Epithelial cell of prostate (primary cell): ENCODE measurements around the gene BDKRB2.

Source experiments
- DNase-seq: peaks from one replicate; pipeline ENCODE4 v3.0.0-alpha.2; 2011; ENCODE audit warnings: low read depth, low spot score
- H3K27ac ChIP-seq: fragments of 450-650 bp; 2 replicates; pipeline ENCODE4 v1.5.1; 2017; ENCODE audit warnings: mild to moderate bottlenecking

BDKRB2 gene

GRCh38 chr14:96173636-96174475 lies 30.8 kb upstream of the BDKRB2 start:
- no peak for DNase-seq
- H3K27ac ChIP-seq: no peak overlapping the region

GRCh38 chr14:96176275-96176674 lies 28.4 kb upstream of the BDKRB2 start:
- H3K27ac ChIP-seq: no peak overlapping the region
- no peak for DNase-seq

- no peak for DNase-seq
- no peak overlapping the region for H3K27ac ChIP-seq
Measured at GRCh38 chr14:96176811-96177211, 27.8 kb upstream of the BDKRB2 start.

- DNase-seq: no peak
- no peak overlapping the region for H3K27ac ChIP-seq
Measured at GRCh38 chr14:96177766-96178375, 26.8 kb upstream of the BDKRB2 start.

- no peak for DNase-seq
- H3K27ac ChIP-seq: no peak overlapping the region
Measured at GRCh38 chr14:96178461-96179321, 25.9 kb upstream of the BDKRB2 start.

GRCh38 chr14:96180043-96180874 lies 24.4 kb upstream of the BDKRB2 start:
- DNase-seq: no peak

GRCh38 chr14:96181186-96182056 lies 23.2 kb upstream of the BDKRB2 start:
- no peak for DNase-seq
- no peak overlapping the region for H3K27ac ChIP-seq

More at GRCh38 chr14:96180043-96180874, 24.4 kb upstream of the BDKRB2 start:
- H3K27ac ChIP-seq: no peak overlapping the region

GRCh38 chr14:96182546-96182945 lies 22.1 kb upstream of the BDKRB2 start:
- DNase-seq: no peak
- H3K27ac ChIP-seq: no peak overlapping the region

- no peak overlapping the region for H3K27ac ChIP-seq
- DNase-seq: no peak
Measured at GRCh38 chr14:96184737-96185136, 19.9 kb upstream of the BDKRB2 start.

GRCh38 chr14:96187216-96188031 lies 17.2 kb upstream of the BDKRB2 start:
- no peak overlapping the region for H3K27ac ChIP-seq
- DNase-seq: no peak

- DNase-seq: no peak
Measured at GRCh38 chr14:96189281-96189711, 15.3 kb upstream of the BDKRB2 start.

GRCh38 chr14:96191353-96191752 lies 13.3 kb upstream of the BDKRB2 start:
- H3K27ac ChIP-seq: no peak overlapping the region
- DNase-seq: no peak

More at GRCh38 chr14:96189281-96189711, 15.3 kb upstream of the BDKRB2 start:
- H3K27ac ChIP-seq: no peak overlapping the region

GRCh38 chr14:96191841-96192462 lies 12.7 kb upstream of the BDKRB2 start:
- no peak for DNase-seq
- no peak overlapping the region for H3K27ac ChIP-seq

- no peak overlapping the region for H3K27ac ChIP-seq
- no peak for DNase-seq
Measured at GRCh38 chr14:96192975-96193805, 11.4 kb upstream of the BDKRB2 start.

GRCh38 chr14:96194262-96194656 lies 10.4 kb upstream of the BDKRB2 start:
- DNase-seq: no peak
- no peak overlapping the region for H3K27ac ChIP-seq

- no peak for DNase-seq
- no peak overlapping the region for H3K27ac ChIP-seq
Measured at GRCh38 chr14:96194657-96195431, 9.8 kb upstream of the BDKRB2 start.
